ENCODE data around the gene ITPRIP.

Gene ITPRIP

DNA sequence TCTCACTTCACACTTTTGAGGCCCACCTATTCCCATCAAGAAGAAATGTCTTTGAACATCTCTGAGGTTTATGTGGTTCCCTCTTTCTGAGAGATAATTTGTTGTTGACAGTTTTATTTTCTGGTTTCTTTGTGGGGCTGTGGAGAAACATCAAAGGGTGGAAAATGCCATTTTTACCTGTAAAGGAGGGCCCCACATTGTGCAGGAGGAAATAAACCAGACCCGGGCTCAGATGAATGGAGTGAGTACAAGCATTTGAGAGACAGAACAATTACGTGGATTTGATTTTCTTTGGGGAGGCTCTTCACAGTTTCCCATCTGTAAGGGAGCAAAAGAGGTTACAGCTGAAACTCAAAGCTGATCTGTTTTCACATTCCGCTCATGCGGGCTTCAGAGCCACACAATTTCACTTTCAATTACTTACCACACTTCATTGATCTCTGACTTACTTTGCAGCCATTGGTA is 29.8 kb downstream of the ITPRIP start:
- no peak overlapping the region for H3K4me3 ChIP-seq (ENCODE audit: low read length)
- TF ChIP-seq, protein P1, sequence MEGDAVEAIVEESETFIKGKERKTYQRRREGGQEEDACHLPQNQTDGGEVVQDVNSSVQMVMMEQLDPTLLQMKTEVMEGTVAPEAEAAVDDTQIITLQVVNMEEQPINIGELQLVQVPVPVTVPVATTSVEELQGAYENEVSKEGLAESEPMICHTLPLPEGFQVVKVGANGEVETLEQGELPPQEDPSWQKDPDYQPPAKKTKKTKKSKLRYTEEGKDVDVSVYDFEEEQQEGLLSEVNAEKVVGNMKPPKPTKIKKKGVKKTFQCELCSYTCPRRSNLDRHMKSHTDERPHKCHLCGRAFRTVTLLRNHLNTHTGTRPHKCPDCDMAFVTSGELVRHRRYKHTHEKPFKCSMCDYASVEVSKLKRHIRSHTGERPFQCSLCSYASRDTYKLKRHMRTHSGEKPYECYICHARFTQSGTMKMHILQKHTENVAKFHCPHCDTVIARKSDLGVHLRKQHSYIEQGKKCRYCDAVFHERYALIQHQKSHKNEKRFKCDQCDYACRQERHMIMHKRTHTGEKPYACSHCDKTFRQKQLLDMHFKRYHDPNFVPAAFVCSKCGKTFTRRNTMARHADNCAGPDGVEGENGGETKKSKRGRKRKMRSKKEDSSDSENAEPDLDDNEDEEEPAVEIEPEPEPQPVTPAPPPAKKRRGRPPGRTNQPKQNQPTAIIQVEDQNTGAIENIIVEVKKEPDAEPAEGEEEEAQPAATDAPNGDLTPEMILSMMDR (IDR thresholded peaks at IDR 0.05; ENCODE audit: insufficient read depth, low read depth, low read length, missing control alignments), result no peak
- no peak for DNase-seq (ENCODE audit: low read depth)

DNA sequence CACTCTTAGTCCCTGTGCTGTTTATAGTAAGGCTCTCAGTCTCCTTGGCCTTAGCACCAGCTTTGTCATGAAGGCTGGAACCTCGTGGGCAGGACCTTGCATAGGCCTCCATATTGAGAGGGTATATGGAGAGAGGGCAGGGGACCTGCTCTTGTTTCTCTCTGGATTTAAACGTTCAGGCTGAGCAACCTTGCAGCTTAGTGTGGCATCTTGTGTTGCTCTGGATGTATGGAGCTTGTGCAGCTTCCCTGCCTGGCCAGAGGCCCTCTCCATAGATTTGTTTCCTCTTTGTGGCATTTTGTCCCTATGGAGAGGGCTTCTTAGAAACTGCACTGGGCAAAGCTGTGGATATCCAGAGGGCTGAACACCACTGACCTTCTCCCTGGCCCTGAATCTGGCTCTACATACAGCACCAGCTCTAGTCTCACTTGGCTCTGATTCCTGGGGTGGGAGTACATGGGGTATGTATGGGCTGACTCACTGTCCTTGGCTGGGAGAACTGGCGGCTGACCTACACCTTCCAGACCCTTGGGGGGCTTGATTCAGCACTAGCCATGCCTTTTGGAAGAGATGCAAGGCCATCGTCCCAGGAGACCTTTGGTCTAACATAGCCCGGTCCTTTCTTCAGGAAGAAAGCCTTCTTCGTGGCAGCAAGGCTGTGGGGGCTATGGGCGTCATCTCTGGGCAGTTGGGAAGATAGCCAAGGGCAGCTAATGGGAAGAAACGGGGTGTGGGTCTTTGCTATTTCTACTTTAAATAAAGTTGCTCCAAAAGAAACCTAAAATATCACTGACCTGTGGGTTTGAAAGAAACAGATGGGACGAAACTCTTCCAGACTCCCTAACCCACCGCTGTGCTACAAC is 30.5 kb downstream of the ITPRIP start:
- TF ChIP-seq, protein P1 (IDR thresholded peaks at IDR 0.05; ENCODE audit: insufficient read depth, low read depth, low read length, missing control alignments), result no peak
- DNase-seq (ENCODE audit: low read depth), result no peak
- no peak overlapping the region for H3K4me3 ChIP-seq (ENCODE audit: low read length)

DNA sequence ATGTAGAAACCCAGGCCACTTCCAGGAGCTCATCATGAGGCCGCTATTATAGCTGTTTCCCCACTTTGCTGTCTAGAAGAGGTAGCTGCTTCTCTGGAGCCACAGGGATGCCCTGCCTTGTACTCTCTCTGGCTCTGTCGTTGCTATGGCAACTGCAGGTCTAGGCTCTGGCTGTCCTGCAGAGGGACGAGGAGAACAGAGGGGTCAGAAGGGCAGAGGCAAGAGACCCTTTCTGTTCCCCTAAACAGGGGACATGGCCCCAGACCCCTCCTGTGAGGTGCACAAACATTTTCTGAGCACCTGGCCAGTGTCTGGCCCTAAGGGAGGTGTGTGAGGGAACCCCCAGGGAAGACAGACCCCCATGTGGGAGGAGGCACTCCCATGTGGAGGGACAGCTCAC is 31.4 kb downstream of the ITPRIP start:
- DNase-seq (ENCODE audit: low read depth), result no peak
- no peak overlapping the region for H3K4me3 ChIP-seq (ENCODE audit: low read length)
- TF ChIP-seq, protein P1 (IDR thresholded peaks at IDR 0.05; ENCODE audit: insufficient read depth, low read depth, low read length, missing control alignments), result no peak

DNA sequence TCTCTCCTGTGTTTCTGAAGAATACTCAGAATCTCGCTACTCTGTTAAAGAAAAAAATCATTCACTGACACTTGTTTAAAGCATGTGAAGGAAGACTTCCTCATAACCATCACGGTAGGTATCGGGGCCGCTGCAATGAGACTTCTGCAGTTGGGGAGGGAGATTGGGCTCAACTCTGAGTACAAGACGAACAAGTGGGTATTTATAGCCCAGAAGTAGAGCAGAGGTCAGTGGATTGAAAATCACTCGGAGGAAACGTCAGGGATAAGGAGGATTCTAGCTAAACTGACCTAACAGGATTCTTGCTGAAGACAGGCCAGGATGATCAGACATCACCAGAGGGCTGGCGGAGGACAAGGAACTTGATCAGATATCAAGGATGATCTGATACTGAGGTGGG is 33.3 kb downstream of the ITPRIP start:
- TF ChIP-seq, protein P1 (IDR thresholded peaks at IDR 0.05; ENCODE audit: insufficient read depth, low read depth, low read length, missing control alignments), result no peak
- peak; percentile 47 for DNase-seq (ENCODE audit: low read depth)
- no peak overlapping the region for H3K4me3 ChIP-seq (ENCODE audit: low read length)

DNA sequence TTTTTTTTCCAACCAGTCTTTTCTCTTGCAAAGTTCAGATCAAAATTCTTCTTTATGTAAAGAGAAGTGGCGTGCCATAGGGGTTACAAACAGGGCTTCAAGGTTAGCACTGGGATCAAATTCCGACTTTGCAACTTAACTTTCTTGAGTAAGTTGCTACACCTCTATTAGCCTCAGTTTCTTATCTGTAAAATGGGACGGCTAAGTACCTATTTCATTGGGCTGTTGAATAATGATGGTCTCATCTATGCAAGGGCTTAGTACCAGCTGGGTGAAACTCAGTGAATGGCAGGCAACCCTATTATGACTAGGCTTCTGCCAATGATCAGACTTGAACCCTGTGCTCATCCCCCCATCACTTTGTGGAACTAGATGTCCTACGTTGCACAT is 33.9 kb downstream of the ITPRIP start:
- no peak for DNase-seq (ENCODE audit: low read depth)
- H3K4me3 ChIP-seq (ENCODE audit: low read length), result no peak overlapping the region
- TF ChIP-seq, protein P1 (IDR thresholded peaks at IDR 0.05; ENCODE audit: insufficient read depth, low read depth, low read length, missing control alignments), result no peak

DNA sequence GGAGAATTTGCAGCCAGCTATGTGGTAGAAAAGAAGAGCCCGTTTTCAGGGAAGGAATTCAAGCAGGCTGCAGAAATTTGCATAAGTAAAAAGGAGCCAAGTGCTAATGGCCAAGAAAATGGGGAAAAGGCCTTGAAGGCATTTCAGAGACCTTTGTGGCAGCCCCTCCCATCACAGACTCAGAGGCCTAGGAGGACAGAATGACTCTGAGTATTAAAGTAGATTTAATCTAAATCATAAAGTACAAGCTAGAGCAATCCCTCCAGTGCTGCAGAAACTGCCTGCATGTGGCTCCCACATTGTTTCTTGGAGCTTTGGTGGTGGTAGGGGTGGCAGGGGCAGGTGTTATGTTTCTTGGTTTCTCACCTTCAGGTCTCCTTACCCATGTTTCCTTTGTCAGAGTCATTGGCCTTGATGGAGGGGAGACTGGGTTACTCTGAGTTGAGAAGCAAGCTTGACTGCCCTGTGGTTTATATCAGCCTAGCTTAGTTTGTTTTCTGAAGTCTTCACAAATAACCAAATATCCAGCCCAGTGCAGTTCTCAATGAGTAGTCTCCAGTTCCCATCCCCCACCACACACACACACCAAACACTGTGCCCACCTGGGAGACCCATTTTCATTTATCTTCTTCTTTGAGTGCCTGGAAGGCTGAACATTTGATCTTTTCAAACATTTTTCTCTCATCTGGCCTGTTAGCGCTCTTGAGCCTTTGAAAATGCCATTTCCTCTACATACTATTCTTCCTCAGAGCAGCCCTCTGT is 34.5 kb downstream of the ITPRIP start:
- TF ChIP-seq, protein P1 (IDR thresholded peaks at IDR 0.05; ENCODE audit: insufficient read depth, low read depth, low read length, missing control alignments), result no peak
- no peak overlapping the region for H3K4me3 ChIP-seq (ENCODE audit: low read length)
- no peak for DNase-seq (ENCODE audit: low read depth)
